ENCODE measurements around the gene MFSD2B.

The MFSD2B gene

GRCh38 chr2:24072259-24072658 lies 62.4 kb downstream of the MFSD2B start:
- TF ChIP-seq, protein P1, sequence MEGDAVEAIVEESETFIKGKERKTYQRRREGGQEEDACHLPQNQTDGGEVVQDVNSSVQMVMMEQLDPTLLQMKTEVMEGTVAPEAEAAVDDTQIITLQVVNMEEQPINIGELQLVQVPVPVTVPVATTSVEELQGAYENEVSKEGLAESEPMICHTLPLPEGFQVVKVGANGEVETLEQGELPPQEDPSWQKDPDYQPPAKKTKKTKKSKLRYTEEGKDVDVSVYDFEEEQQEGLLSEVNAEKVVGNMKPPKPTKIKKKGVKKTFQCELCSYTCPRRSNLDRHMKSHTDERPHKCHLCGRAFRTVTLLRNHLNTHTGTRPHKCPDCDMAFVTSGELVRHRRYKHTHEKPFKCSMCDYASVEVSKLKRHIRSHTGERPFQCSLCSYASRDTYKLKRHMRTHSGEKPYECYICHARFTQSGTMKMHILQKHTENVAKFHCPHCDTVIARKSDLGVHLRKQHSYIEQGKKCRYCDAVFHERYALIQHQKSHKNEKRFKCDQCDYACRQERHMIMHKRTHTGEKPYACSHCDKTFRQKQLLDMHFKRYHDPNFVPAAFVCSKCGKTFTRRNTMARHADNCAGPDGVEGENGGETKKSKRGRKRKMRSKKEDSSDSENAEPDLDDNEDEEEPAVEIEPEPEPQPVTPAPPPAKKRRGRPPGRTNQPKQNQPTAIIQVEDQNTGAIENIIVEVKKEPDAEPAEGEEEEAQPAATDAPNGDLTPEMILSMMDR (IDR thresholded peaks at IDR 0.05): no peak

GRCh38 chr2:24073816-24074215 lies 63.9 kb downstream of the MFSD2B start:
- TF ChIP-seq, protein P1 (IDR thresholded peaks at IDR 0.05): no peak

DNA sequence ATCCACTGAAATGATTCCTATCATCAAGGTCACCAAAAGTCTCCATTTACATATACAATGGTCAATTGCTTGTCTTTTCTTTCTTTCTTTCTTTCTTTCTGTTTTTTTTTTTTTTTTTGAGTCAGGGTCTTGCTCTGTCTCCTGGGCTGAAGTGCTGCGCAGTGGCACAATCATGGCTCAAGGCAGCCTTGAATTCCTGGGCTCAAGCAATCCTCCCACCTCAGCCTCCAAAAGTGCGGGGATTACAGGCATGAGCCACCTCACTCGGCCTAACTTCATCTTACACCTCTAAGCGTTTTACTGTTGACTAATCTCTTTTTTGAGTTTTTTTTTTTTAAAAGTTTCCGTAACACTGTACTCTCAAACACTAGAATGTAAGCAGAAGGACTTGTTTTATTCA lies 65.4 kb downstream of the MFSD2B start:
- TF ChIP-seq, protein P1 (IDR thresholded peaks at IDR 0.05): no peak

All from LNCAP (cell line).